ENCODE measurements around the gene LAYN.
A peak's percentile ranks its signal among the peaks of the same experiment; 100 is the strongest.

Gene LAYN

DNA sequence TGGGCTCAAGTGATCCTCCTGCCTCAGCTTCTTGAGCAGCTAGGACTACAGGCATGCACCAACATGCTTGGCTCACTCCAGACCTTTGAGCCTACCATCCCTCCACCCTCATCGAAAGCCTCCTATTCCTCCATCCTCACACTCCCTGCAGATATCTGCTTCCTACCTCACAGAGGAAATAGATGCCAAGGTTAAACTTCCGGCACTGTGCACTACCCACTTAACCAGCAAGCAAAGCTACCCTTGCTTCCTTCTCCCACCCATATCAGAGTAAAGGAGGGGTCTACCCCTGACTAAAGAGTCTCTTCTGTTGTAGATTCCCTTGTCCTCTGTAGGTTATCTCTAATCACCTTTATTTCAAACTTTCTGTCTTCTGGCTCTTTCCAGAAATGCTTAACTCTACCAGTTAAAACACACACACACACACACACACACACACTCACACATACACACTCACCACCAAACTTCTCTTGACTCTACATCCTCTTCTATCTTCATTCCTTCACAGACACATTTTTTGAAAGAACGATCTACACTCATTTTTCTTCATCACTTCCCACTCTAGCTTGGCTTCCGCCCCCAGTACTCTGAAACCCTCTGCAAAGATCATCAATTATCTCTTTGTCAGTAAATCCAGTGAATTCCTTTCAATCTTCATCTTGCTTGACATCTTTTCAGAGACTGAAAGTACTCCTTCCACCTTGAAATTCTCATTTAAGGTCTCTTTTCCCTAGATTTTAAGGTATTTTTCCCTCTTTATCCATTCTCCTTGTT is 50.9 kb downstream of the LAYN start:
- no peak overlapping the region for H3K4me3 ChIP-seq (ENCODE audit: insufficient read depth, low read depth, low read length)
- no peaks in the 10 kb centered on the region for H3K36me3 ChIP-seq (ENCODE audit: control insufficient read depth, insufficient read depth, low read length)
- no peaks in the 10 kb centered on the region for H3K9me3 ChIP-seq (ENCODE audit: control insufficient read depth, low read length)
- no peaks in the 10 kb centered on the region for H3K4me1 ChIP-seq (ENCODE audit: control insufficient read depth, insufficient read depth, low read length)
- WGBS, 2 experiments: 86 to 91% methylated on average over 4 of the region's 4 CpGs
- no peak overlapping the region for H3K27ac ChIP-seq (ENCODE audit: insufficient read depth, low read depth, low read length, poor library complexity, severe bottlenecking)
- no peaks in the 10 kb centered on the region for H3K27me3 ChIP-seq (ENCODE audit: control insufficient read depth, insufficient read depth, low read length, poor library complexity, severe bottlenecking)

DNA sequence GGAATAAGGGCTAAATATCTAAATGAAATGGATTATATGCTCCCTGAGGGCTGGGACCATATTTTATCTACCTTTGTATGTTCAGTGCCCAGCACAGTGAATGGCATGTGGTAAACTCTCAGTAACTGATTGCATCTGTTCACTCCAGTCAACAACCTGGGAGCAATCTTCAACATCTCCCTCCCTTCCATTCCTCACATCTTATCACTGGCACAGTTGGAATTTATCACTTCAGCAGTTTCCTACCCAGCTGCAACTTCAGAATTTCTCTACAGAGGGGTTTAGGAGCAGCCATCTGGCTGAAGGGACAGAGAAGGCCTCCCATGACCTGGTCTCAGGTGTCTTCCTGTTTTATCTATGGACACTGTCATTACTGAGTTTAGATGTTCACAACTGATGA is 52.0 kb downstream of the LAYN start:
- no peaks in the 10 kb centered on the region for H3K27me3 ChIP-seq (ENCODE audit: control insufficient read depth, insufficient read depth, low read length, poor library complexity, severe bottlenecking)
- H3K36me3 ChIP-seq (ENCODE audit: control insufficient read depth, insufficient read depth, low read length): no peaks in the 10 kb centered on the region
- no peak overlapping the region for H3K4me3 ChIP-seq (ENCODE audit: insufficient read depth, low read depth, low read length)
- no peak overlapping the region for H3K27ac ChIP-seq (ENCODE audit: insufficient read depth, low read depth, low read length, poor library complexity, severe bottlenecking)
- no peaks in the 10 kb centered on the region for H3K4me1 ChIP-seq (ENCODE audit: control insufficient read depth, insufficient read depth, low read length)
- no peaks in the 10 kb centered on the region for H3K9me3 ChIP-seq (ENCODE audit: control insufficient read depth, low read length)

GRCh38 chr11:111596319-111596718 is 55.8 kb downstream of the LAYN start:
- WGBS, 2 experiments: 100% methylated on average over 1 of the region's 1 CpG
- Histone ChIP-seq H3K9me3 (ENCODE audit: control insufficient read depth, low read length) (no peaks in the 10 kb centered on the region), H3K27me3 (ENCODE audit: control insufficient read depth, insufficient read depth, low read length, poor library complexity, severe bottlenecking) (peaks cover 3% of the 10 kb centered on the region), H3K36me3 (ENCODE audit: control insufficient read depth, insufficient read depth, low read length) (no peaks in the 10 kb centered on the region), H3K4me3 (ENCODE audit: insufficient read depth, low read depth, low read length) (no peak overlapping the region), H3K4me1 (ENCODE audit: control insufficient read depth, insufficient read depth, low read length) (peaks cover under 1% of the 10 kb centered on the region), H3K27ac (ENCODE audit: insufficient read depth, low read depth, low read length, poor library complexity, severe bottlenecking) (no peak overlapping the region)

DNA sequence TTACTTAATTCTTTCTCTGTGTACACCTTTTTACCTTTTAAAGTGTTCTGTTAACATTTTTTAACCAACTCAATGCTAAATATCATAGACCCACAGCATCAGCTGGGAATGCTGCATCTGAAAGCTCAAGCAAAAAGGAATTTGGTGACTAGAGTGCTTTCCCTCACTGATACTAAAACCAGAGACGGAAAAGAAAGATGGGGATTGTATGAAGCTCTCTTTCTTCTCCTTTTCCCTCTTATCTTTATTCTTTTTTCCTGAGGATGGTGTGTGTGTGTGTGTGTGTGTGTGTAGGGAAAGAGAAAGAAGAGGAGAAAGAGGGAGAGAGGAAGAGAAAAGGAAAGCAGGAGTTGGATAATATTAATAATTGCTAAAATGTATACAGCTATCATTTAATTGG is 57.6 kb downstream of the LAYN start:
- no peaks in the 10 kb centered on the region for H3K36me3 ChIP-seq (ENCODE audit: control insufficient read depth, insufficient read depth, low read length)
- no peak overlapping the region for H3K27ac ChIP-seq (ENCODE audit: insufficient read depth, low read depth, low read length, poor library complexity, severe bottlenecking)
- peaks cover 7% of the 10 kb centered on the region for H3K4me1 ChIP-seq (ENCODE audit: control insufficient read depth, insufficient read depth, low read length)
- H3K4me3 ChIP-seq (ENCODE audit: insufficient read depth, low read depth, low read length): no peak overlapping the region
- H3K27me3 ChIP-seq (ENCODE audit: control insufficient read depth, insufficient read depth, low read length, poor library complexity, severe bottlenecking): peaks cover 9% of the 10 kb centered on the region
- WGBS, 2 experiments: no CpG with 5 or more reads among the region's 1 CpG
- no peaks in the 10 kb centered on the region for H3K9me3 ChIP-seq (ENCODE audit: control insufficient read depth, low read length)

GRCh38 chr11:111598559-111598958 is 58.0 kb downstream of the LAYN start:
- WGBS, 2 experiments: 84 to 89% methylated on average over 2 of the region's 2 CpGs
- Histone ChIP-seq H3K27ac (ENCODE audit: insufficient read depth, low read depth, low read length, poor library complexity, severe bottlenecking) (no peak overlapping the region), H3K4me3 (ENCODE audit: insufficient read depth, low read depth, low read length) (no peak overlapping the region)

DNA sequence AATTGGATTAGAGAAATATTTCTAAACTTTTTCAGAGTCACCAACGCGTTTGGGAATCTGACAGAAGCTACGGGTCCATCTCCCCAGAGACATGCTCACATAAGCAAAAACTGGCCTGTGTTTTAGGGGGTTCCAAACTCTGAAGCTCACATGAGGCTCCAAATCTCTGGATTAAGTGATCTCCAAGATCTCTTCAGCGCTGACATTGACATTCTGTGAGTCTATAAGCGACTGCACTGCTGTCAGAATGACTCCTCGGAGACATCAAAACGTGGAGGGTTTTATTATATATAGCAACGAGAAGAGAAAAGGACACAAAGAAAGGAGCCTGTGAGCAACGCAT is 61.1 kb downstream of the LAYN start:
- Histone ChIP-seq H3K36me3 (ENCODE audit: control insufficient read depth, insufficient read depth, low read length) (no peaks in the 10 kb centered on the region), H3K9me3 (ENCODE audit: control insufficient read depth, low read length) (no peaks in the 10 kb centered on the region), H3K4me3 (ENCODE audit: insufficient read depth, low read depth, low read length) (peak overlapping the region; percentile 21), H3K4me1 (ENCODE audit: control insufficient read depth, insufficient read depth, low read length) (peaks cover 7% of the 10 kb centered on the region), H3K27me3 (ENCODE audit: control insufficient read depth, insufficient read depth, low read length, poor library complexity, severe bottlenecking) (peaks cover 17% of the 10 kb centered on the region), H3K27ac (ENCODE audit: insufficient read depth, low read depth, low read length, poor library complexity, severe bottlenecking) (no peak overlapping the region)
- 34 to 37% methylated on average over 9 of the region's 9 CpGs for WGBS, 2 experiments

More at GRCh38 chr11:111598559-111598958, 58.0 kb downstream of the LAYN start:
- Histone ChIP-seq H3K4me1 (ENCODE audit: control insufficient read depth, insufficient read depth, low read length) (peaks cover 7% of the 10 kb centered on the region), H3K27me3 (ENCODE audit: control insufficient read depth, insufficient read depth, low read length, poor library complexity, severe bottlenecking) (peaks cover 10% of the 10 kb centered on the region), H3K36me3 (ENCODE audit: control insufficient read depth, insufficient read depth, low read length) (no peaks in the 10 kb centered on the region), H3K9me3 (ENCODE audit: control insufficient read depth, low read length) (no peaks in the 10 kb centered on the region)

- Histone ChIP-seq H3K4me1 (ENCODE audit: control insufficient read depth, insufficient read depth, low read length) (peaks cover 7% of the 10 kb centered on the region), H3K9me3 (ENCODE audit: control insufficient read depth, low read length) (no peaks in the 10 kb centered on the region), H3K4me3 (ENCODE audit: insufficient read depth, low read depth, low read length) (peak within 1 kb of the TSS; percentile 85), H3K27ac (ENCODE audit: insufficient read depth, low read depth, low read length, poor library complexity, severe bottlenecking) (peak within 1 kb of the TSS; percentile 38), H3K36me3 (ENCODE audit: control insufficient read depth, insufficient read depth, low read length) (no peaks in the 10 kb centered on the region), H3K27me3 (ENCODE audit: control insufficient read depth, insufficient read depth, low read length, poor library complexity, severe bottlenecking) (peaks cover 17% of the 10 kb centered on the region)
- WGBS, 2 experiments: 0 to 1% methylated on average over 100 of the region's 100 CpGs
Measured at GRCh38 chr11:111601979-111602864, 61.7 kb downstream of the LAYN start, which contains the start of gene SIK2. Gene SIK2 (plus strand): TSS chr11:111602449. CDS start chr11:111602564, 115 bp downstream.

- WGBS, 2 experiments: 1 to 2% methylated on average over 44 of the region's 44 CpGs
- Histone ChIP-seq H3K36me3 (ENCODE audit: control insufficient read depth, insufficient read depth, low read length) (no peaks in the 10 kb centered on the region), H3K4me1 (ENCODE audit: control insufficient read depth, insufficient read depth, low read length) (peaks cover 7% of the 10 kb centered on the region), H3K4me3 (ENCODE audit: insufficient read depth, low read depth, low read length) (peak overlapping the region; percentile 85), H3K9me3 (ENCODE audit: control insufficient read depth, low read length) (no peaks in the 10 kb centered on the region), H3K27ac (ENCODE audit: insufficient read depth, low read depth, low read length, poor library complexity, severe bottlenecking) (peak overlapping the region; percentile 38), H3K27me3 (ENCODE audit: control insufficient read depth, insufficient read depth, low read length, poor library complexity, severe bottlenecking) (peaks cover 17% of the 10 kb centered on the region)
Measured at GRCh38 chr11:111602865-111603610, 62.5 kb downstream of the LAYN start.

GRCh38 chr11:111603611-111604130 is 63.2 kb downstream of the LAYN start:
- Histone ChIP-seq H3K4me1 (ENCODE audit: control insufficient read depth, insufficient read depth, low read length) (peaks cover 7% of the 10 kb centered on the region), H3K9me3 (ENCODE audit: control insufficient read depth, low read length) (no peaks in the 10 kb centered on the region), H3K4me3 (ENCODE audit: insufficient read depth, low read depth, low read length) (peak overlapping the region; percentile 85), H3K36me3 (ENCODE audit: control insufficient read depth, insufficient read depth, low read length) (no peaks in the 10 kb centered on the region), H3K27ac (ENCODE audit: insufficient read depth, low read depth, low read length, poor library complexity, severe bottlenecking) (no peak overlapping the region), H3K27me3 (ENCODE audit: control insufficient read depth, insufficient read depth, low read length, poor library complexity, severe bottlenecking) (peaks cover 17% of the 10 kb centered on the region)
- WGBS, 2 experiments: 32 to 33% methylated on average over 7 of the region's 7 CpGs

All from ectodermal cell (in vitro differentiated cells).